HG03558 (cell line): ENCODE data around the gene CEBPG.

Experiments
- ATAC-seq: cut with Tn5 transposase; IDR thresholded peaks from one replicate; pipeline ENCODE4 v1.9.1; 2021; ENCODE audit warnings: moderate number of reproducible peaks; ENCODE audit not compliant: unreplicated experiment; ENCODE audit errors: extremely low read depth

Gene CEBPG

DNA sequence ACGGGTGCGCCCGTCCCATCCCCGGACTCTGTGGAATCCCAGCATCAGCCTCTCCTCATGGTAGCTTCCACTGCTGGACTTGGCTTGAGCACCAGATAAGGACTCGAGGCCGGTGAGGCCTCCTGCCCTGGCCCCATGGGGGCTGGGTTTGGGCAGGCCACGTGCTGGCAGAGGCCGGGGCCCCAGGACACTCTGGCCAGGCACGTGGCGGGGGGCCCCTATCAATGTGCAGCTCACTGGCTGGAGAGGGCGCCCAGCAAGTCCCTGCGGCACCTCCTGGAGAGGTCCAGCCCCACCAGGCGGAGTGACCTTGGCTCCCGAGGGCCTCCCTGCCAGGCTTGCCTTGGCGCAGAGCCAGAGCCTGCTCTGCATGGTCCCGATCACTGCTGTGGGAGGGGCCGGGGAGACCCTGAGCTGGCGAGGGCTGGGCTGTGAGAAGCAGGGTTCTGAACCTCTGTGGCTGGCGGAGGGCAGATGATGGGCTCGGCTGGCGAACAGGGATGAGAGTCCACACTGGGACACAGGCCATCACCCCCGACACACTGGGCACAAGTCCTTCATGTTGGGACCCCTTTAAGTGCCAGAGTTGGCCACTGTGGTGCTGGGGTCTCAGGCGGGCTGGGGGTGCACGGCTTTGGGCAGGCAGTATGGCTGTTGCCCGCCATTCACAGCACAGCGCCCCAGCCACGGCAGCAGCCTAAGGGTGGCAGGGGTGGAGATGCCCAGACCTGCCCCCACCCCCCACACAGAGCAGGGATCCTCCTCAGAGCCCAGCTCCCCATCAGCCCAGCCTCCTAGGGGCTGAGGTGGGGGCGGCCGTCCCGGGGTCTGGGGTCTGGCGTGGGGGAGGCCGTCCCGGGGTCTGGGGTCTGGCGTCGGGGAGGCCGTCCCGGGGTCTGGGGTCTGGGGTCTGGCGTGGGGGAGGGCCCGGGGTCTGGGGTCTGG, 19.1 kb downstream of the CEBPG start:
- no peak for ATAC-seq

DNA sequence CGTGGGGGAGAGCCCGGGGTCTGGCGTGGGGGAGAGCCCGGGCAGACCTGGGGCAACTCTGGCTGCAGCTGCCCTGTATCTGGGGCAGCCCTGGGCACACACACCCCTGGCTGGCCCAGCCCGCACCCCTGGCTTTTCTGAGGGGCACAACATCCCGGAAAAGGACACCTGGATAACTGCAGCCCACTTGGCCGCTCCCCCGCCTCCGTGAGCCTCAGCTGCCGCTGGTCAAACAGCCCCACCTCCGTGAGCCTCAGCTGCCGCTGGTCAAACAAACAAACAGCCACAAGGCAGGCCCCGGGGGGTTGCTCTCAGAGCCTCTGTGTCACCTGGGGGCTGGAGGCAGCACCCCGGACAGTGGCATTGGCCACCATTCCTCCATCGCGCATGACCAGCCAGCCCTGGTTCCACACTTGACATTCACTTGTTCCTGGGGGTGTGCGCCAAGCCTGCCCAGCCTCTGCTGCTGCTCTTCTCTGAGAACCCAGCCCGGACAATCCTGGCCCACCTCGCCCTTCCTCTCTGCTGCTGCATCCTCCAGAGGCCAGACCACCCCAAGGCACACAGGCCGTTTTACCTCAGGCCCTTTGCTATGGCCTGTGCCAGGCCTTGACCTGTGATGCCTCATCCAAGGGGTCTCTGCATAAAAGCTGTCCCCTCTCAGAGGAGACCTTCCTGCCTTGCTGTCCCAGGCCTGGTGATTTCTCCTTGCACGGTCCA, 19.9 kb downstream of the CEBPG start:
- ATAC-seq = no peak

DNA sequence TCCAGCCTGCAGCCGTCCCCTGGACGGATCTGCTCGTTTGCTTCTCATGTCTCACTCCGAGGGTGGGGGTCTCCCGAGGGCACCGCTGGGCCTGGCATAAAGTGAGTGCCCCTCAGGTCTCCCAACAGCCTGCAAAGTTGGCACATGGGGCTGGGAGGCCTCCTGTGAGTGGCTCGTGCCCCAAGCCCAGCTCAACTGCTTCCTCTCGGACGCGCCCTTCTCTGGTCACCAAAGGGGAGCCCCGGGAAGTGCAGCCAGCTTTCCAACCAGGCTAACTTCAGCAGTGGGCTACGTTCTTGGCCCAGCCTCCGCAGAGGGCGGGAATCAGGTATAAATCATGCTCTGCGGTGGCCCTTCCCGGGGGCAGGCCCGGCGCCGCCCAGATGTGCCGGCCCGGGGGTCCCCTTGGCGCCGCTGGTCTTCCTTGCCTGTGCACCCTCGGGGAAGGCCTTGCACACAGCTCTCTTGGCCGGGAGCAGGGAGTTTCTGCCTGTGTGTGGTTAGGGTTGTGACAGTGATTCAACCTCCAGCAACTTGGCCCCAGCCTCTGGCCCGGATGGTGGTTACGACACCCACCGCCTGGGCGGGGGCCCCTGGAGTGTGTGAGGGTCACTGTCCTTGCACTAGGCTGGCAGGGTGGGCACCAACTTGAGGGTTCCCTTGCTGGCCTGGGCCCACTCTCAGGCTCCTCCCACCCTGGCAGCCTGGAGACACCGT, 20.7 kb downstream of the CEBPG start:
- ATAC-seq = no peak

DNA sequence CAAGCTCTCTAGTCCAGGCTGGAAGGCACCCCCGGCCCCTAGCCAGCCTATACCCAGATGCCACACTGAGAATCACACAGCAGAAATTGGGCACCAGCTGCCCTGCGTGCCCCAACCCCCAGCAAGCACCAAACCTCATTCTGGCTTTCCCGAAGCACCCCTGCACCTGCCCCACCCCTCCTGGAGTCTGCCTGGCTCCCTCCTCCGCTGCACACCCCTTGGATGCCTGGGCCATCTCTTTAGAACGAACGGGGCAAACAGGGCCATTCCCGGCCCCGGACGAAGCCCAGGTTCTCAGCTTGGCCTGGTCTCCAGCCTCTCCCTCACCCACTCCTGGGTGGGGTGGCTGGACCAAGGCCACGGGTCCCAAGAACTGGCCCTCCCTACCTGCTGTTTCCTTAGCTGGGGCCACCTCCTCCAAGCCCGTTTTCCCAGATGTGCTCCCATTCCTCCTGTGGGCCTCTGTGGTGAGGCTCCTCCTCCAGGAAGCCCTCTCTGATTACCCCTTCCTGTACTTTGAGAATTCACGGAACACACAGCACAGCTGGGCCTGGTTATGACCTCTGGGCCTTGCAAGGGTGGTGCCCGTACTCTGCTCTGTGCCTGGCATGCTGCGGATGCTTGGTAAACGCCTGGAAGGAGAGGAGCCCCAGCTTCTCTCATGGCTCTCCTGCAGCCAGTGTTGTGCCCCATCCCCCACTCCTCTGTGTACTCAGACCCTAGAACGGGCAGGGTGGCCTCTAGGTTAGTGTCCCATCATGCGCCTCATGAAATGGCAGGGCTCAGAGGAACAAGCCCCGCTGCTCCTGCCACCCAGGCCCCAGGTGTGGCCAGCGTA, 21.4 kb downstream of the CEBPG start:
- ATAC-seq = no peak

DNA sequence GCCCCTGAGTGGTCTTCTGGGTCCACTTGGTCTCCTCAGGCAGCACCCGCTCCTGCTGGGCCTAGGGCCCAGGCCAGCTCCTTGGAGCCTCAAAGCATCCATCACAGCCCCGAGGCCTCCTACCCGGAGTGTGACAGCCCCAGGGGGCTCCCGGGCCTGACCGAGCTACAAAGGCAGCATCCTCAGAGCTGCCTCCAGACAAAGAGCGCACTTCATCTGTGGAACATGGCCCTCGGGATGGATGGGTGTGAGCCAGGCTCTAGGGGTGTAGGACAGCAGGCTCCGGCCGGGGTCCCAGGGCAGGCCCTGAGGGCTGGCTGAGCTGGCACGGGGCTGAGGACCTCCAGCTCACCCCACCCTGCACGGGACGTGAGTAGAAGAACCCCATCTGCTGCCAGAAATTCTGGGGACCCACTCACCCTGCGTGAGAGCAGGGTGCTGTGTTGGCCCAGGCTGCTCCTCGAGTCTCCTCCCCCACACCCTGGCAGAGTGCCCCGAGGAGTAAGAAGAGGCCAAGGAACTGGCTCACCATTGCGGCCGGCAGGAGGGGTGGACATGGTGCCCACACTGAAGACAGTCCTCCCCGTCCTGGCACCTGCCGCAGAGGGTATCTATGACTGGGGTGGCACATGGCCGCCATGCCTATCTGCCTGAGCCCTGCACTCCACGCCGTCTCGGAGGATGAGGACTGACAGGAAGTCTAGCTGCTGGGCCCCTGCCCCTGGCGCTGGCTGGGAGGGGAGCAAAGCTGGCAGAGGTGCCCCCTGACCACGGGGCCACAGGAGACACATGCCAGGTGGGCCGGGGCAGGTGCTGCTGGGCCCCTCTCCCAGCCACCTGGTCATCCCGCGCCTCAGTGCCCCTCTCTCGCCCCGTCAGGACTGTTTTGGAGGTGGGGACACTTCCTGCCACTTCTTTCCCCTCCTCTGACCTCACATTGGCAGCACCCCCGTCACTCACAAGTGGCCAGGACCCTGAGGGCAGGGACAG, 22.3 kb downstream of the CEBPG start:
- ATAC-seq = no peak

DNA sequence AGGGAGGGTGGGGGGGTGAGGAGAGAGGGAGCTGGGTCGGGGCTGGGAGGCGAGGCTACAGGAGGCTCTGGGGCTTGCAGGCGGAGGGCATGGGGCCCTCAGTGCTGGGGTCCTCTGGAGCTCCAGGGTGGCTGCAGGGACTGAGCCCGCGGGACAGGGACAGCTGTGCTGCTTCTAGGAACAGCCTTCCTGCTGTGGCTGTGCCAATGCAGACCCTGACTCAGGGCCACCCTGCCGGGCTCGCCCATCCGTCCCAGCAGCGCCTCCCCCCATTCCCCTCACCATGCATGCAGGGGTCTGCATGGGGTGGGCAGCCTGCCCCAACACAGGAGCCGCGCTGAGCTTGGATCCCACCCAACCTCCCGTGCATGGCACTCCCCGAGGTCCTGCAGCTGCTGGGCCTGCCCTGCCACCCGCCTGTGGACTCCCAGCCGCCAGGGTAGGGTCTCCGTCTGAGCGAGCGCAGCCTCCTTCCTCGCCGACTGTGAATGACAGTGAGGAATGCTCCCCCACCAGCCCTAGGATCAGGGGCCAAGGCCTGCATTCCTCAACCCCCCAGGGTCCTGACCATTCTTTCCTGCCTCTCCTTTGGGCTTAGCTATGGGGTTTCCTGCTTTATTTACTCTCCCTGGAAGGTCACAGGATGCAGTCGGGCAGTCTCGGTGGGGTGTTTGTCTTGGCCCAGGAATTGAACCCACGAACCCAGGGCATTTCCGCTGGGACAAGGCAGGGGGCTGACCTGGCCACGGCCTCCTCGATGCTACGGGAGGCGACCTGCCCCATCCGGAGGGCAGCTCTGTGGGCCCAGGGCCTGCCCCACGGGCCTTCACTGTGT, 23.4 kb downstream of the CEBPG start:
- ATAC-seq = no peak

DNA sequence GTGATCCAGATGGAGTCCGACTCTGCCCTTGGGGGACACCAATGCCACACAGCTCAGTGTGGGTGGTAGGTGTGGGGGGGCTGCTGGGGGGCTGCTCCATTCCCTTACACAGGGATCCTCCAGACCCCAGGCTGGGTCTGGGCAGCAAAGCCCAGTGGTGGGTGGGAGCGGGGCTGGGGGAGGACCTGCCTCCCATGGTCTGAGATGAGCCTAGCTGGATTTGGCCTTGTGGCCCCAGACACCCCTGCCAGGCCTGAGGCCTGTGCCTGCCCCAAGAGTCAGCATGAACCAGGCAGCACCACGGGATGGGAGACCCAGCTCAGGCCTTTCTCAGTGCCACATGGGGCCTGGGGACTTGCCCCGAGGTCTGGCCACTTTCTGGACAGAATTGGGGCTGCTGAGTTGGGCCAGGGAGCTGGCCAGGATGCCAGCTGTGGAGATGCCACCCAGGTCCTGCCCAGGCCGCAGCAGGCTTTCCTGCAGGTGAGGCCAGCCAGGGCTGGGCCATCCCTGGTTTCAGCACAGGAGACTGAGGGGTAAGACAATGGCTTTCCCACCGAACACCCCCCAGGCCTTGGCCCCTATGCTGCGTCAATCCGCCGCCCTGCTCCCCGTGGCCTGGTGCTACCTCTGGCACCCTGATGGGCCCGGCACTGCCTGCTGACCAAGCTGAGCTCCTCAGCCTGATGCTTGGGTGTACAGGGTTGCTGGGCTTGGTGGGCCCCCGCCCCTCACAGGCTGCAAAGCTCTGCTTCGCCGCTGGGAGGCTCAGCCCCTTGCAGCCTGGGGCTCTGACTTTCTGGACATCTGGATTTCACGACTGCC, 24.2 kb downstream of the CEBPG start:
- ATAC-seq = no peak

DNA sequence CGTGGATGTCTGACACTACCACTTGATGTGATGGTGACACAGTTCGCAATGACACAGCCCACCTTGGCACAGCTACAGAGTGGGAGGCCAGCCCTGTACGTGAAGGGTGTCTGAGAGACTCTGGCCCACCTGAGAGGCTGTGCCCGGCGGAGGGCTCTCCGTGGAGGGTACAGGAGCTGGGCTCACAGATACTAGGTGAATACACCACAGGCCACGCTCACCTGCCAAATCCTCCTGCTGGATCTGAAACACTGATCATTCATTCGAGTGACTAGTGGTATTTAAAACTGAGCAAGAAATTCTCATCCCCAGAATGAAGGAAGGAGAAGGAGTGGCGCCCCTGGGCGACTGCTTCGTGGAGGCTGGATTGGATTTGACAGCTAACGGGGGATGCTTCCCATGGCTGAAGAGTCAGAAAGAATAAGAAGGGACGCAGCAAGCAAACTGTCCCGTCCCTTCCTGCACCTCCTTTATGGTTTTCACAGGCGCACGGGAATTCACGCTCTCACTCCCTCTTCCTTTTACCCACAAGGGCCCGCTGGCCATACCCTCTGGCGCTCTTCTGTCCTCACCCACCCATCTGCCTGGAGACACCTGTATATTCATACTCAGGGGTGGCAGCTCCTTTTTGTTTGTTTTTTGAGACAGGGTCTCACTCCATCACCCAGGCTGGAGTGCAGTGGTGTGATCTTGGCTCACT, 25.0 kb downstream of the CEBPG start:
- ATAC-seq = no peak

DNA sequence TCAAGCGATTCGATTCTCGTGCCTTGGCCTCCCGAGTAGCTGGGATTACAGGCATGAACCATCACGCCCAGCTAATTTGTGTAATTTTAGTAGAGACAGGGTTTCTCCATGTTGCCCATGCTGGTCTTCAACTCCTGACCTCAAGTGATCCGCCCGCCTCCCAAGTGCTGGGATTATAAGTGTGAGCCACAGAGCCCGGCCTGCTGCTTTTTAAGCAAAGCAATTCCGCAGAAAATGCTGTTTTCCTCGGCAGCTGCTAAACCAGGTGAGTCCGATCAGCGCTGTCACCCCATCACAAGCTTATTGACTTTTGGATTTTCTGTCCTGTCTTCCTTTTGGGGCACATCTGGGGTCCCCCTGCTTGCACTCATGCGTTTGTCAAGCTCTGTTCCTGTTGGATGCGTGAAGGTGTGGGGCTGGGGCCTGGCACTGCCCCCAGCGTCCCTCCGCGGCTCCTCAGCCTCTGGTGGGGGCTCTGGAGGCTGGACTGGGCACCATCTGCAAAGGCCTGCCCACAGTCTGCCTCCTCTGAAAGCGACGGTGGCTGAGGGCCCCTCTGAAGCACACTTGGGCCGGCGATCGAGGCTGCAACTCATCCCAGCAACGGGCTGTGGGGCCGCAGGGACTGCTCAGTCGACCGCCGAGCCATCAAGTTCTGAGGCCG, 25.7 kb downstream of the CEBPG start:
- ATAC-seq = no peak

DNA sequence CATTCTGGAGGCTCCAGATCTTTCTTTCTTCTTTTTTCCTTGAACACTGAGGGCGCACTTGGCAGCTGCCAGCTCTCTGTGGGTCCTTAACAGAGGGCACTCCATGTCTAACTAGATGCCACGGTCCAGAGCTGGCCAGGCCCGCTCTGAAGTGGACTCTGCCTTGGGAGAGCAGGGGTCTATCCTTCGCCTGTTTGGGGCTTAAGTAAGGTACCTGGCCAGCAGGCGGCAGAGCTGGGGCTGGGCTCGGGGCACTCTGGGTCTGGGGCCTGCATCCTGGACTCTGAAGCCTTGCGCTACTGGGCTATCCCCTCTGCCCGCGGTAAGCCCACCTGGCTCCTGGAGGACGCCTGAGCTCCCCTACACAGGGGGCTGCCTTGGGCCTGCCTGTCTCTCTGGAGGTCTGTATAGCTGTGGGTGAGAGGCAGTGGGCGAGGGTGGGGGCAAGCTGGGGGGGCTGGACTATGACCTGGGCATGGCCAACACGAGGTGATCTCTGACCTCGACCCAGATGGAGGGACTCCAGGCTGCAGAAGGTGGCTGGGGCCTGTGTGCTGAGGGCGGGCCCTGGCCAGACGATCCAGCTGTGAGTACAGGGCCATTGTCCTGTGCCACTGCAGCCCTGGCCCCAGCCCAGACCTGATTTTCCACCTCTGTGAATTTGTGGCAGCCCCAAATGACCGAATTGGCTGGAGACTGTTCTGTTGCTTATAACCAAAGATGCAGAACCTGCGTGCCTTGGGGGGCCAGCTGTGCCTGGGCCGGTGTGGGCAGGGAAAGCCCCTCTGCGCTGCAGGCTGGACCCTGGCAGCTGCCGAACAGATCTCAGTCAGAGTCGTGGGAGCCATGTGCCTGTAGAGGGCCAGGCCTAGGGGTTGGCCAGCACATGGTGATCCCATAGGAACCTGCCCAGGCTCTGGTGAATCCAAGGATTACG, 26.5 kb downstream of the CEBPG start:
- no peak for ATAC-seq

DNA sequence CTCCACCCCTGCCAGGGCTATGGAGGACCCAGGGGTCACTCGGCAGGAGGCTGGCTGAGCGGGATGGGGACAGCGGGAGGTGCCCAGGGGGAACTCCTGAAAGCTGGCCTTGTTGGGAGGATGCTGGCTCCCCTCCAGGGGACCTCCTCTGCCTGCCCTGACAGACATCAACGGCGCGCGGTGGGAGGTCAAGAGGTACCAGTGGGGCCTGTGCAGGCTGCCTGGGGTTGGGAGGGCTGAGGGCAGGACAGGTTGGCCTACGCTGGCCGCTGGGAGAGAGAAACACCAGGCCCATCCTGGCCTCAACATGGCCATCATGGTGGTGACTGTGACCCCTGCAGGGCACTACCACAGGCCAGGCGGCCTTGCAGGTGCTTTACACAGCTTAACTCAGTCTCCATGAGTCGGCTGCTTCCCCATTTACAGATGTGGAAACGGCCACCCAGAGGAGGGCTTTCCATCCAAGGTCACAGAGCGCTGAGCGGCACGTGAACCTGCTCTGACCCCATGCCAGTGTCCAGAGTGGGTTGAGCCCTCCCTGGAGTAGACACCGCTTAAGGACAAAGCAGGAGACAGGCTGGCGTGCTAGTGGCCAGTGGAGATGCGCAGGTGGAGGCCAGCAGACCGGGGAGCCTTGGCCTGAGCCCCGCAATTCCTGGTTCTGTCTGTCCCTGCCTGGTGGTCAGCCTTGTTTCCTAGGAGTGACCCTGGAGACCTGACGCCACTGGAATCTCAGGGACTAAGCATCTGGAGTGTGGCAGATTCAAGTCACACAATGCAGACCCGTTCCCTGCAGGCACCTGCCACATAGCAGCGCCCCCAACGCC, 27.6 kb downstream of the CEBPG start:
- no peak for ATAC-seq

DNA sequence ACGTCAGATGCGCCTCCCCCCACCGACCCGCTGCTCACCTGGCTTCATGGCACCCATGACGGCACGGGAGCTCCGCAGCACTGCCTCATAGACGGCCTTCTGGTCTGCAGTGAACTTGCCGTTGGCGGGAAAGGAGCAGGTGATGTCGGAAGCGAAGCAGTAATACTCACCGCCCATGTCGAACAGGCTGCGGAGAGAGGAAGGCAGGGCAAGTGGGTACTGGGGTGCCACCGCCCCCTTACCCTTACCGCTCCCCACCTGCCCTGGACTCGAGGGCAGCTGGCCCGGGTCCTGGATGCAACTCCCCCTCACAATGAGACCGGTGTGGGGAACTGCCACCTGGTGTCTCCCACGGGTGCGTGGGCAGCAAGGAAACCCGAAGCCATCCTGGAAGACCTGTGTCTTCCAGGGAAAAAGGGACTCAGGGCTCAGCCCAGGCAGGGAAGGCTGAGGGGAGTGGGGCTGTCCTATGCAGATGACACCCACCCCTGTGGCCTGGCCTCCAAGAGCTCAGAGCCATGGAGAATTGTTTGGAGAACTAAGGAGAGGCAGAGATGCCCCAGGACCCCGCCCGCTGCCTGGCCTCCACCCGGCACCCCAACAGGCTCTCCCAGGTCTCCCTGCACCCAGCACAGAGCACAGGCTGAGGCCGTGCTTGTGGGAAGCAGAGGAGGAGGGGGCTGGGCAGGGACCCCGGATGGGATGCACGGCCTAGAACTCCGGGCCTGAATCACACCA, 28.3 kb downstream of the CEBPG start:
- no peak for ATAC-seq

DNA sequence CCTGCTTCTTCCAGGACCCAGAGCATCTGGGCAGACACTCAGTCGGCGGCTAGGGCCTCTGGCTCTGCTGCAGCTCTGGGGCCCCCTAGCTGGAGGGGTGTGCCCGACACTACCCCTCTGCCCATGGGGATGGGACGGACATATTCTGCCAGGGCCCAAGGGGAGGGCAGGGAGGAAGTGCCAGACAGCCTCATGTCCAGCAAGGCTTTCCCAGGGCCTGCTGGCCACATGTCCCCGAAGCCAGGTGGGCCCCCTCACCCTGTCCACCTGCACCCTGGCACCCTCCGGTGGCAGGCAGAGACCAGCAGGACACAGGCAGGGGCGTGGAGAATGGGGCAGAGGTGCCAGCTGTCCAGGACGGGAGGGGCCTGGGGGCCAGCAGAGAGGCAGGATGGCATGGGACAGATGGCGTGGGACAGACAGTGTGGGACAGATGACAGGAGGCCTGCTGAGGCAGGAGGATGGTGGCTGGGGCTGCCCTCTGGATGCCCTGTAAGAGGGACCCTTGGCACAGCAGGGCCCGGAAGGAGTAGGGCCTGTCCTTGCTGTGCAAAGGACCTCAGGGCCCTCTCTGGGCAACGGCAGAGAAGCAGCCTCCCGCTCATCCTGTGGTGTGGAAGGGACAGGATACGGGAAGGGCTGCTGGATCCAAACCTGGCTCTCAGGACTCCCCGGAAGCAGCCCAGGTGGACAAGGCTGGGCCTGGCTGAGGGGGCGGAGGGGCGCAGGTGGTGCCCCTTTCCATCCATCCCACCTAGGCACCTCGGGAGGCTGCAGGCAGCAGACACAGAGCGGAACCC, 29.1 kb downstream of the CEBPG start:
- ATAC-seq = no peak
